ENCODE measurements around the gene SLC6A20.

GRCh38 chr3:45759851-45760250, 36.5 kb downstream of the SLC6A20 start:
- no peak for TF ChIP-seq CTCF (IDR thresholded peaks at IDR 0.05)
- TF ChIP-seq POLR2A (IDR thresholded peaks at IDR 0.05) = no peak

Measured in sigmoid colon (tissue), 3 donors.